Karpas-422 (cell line): ENCODE measurements around the gene CYP27B1. TPM values are rescaled to one million over a fixed set of nuclear protein-coding genes. Genes with fewer than 3 reads are reported as not detected.

Experiments used
- DNase-seq: peaks from one replicate; pipeline ENCODE4 v3.0.0-alpha.2; 2015
- H2AFZ ChIP-seq: fragments of 200-600 bp; sonication (generic); 2 replicates; pipeline ENCODE4 v1.6.1; 2014; ENCODE audit warnings: antibody characterized with exemption, low read length, mixed read lengths
- H3K27ac ChIP-seq: fragments of 200-600 bp; sonication (generic); 2 replicates; pipeline ENCODE4 v1.5.1; 2014; ENCODE audit warnings: mild to moderate bottlenecking, low read length, moderate library complexity
- H3K27me3 ChIP-seq: fragments of 200-600 bp; sonication (generic); 2 replicates; pipeline ENCODE4 v1.6.1; 2014; ENCODE audit warnings: low read length, mixed read lengths
- H3K36me3 ChIP-seq: fragments of 200-600 bp; sonication (generic); 2 replicates; pipeline ENCODE4 v1.6.1; 2014; ENCODE audit warnings: low read length, mixed read lengths; ENCODE audit not compliant: insufficient read depth
- H3K4me1 ChIP-seq: fragments of 200-600 bp; sonication (generic); 2 replicates; pipeline ENCODE4 v1.6.1; 2014; ENCODE audit warnings: mild to moderate bottlenecking, low read length, mixed read lengths
- H3K4me2 ChIP-seq: fragments of 200-600 bp; sonication (generic); 2 replicates; pipeline ENCODE4 v1.6.1; 2014; ENCODE audit warnings: low read length, low read depth, mild to moderate bottlenecking; ENCODE audit not compliant: poor library complexity, severe bottlenecking
- H3K4me3 ChIP-seq: fragments of 200-600 bp; sonication (generic); 2 replicates; pipeline ENCODE4 v1.5.1; 2014; ENCODE audit warnings: mild to moderate bottlenecking, antibody characterized with exemption, low read length, mixed read lengths
- H3K79me2 ChIP-seq: fragments of 200-600 bp; sonication (generic); 2 replicates; pipeline ENCODE4 v1.6.1; 2014; ENCODE audit warnings: mild to moderate bottlenecking, low read length, mixed read lengths
- H3K9ac ChIP-seq: fragments of 200-600 bp; sonication (generic); 2 replicates; pipeline ENCODE4 v1.6.0; 2014; ENCODE audit warnings: low read length
- H3K9me2 ChIP-seq: fragments of 200-600 bp; sonication (generic), shearing (Covaris generic); replicated peaks from 2 replicates; pipeline ENCODE4 v1.6.0; 2014; ENCODE audit warnings: mild to moderate bottlenecking, low read length, moderate library complexity; ENCODE audit not compliant: insufficient read depth
- H3K9me3 ChIP-seq: fragments of 300-700, 200-600 bp; sonication (generic); 2 replicates; pipeline ENCODE4 v1.6.1; 2014; ENCODE audit warnings: low read length, mixed read lengths
- H4K20me1 ChIP-seq: fragments of 200-600 bp; sonication (generic); 2 replicates; pipeline ENCODE4 v1.6.1; 2014; ENCODE audit warnings: mild to moderate bottlenecking, antibody characterized with exemption, low read length, low read depth; ENCODE audit not compliant: insufficient read depth
- total RNA-seq: library from RNA; depleted of rRNA; stranded (reverse); fragments of >200 nt; shearing (Covaris generic); gene quantifications from 2 replicates; pipeline ENCODE4 v1.2.3, GENCODE V29; 2014; ENCODE audit warnings: low replicate concordance

CYP27B1 gene
- total RNA-seq, 1 experiment from 2014 or later: 0.86 TPM

- no peak for DNase-seq
- Histone ChIP-seq H2AFZ (no peak overlapping the region), H3K4me2 (no peak overlapping the region), H3K9ac (no peak overlapping the region), H3K4me3 (no peak overlapping the region), H4K20me1 (no peaks in the 10 kb centered on the region), H3K9me3 (no peaks in the 10 kb centered on the region), H3K27me3 (no peaks in the 10 kb centered on the region), H3K79me2 (peaks cover 8% of the 10 kb centered on the region; the same call in 1 of the 2 replicates), H3K27ac (no peak overlapping the region), H3K36me3 (peaks cover 27% of the 10 kb centered on the region), H3K4me1 (no peaks in the 10 kb centered on the region), H3K9me2 (no peaks in the 10 kb centered on the region)
Observed at GRCh38 chr12:57797933-57798332, 31.1 kb upstream of the CYP27B1 start.

- Histone ChIP-seq H3K9me3 (no peaks in the 10 kb centered on the region), H3K27me3 (no peaks in the 10 kb centered on the region), H3K9me2 (no peaks in the 10 kb centered on the region), H3K9ac (no peak overlapping the region), H3K36me3 (peaks cover 33% of the 10 kb centered on the region), H4K20me1 (no peaks in the 10 kb centered on the region), H3K4me3 (no peak overlapping the region), H2AFZ (no peak overlapping the region), H3K4me1 (no peaks in the 10 kb centered on the region), H3K79me2 (peaks cover 11% of the 10 kb centered on the region; the same call in 1 of the 2 replicates), H3K27ac (no peak overlapping the region), H3K4me2 (no peak overlapping the region)
- DNase-seq: no peak
Observed at GRCh38 chr12:57796996-57797395, 30.1 kb upstream of the CYP27B1 start.

GRCh38 chr12:57795354-57795753 lies 28.5 kb upstream of the CYP27B1 start:
- Histone ChIP-seq H3K27me3 (no peaks in the 10 kb centered on the region), H4K20me1 (no peaks in the 10 kb centered on the region), H3K4me3 (no peak overlapping the region), H3K9me2 (no peaks in the 10 kb centered on the region), H3K36me3 (peaks cover 41% of the 10 kb centered on the region), H3K79me2 (peaks cover 11% of the 10 kb centered on the region; the same call in 1 of the 2 replicates), H3K27ac (no peak overlapping the region), H3K4me1 (no peaks in the 10 kb centered on the region), H3K4me2 (no peak overlapping the region), H3K9me3 (no peaks in the 10 kb centered on the region), H3K9ac (no peak overlapping the region), H2AFZ (no peak overlapping the region)
- DNase-seq: no peak

GRCh38 chr12:57793920-57794319 lies 27.0 kb upstream of the CYP27B1 start:
- Histone ChIP-seq H2AFZ (no peak overlapping the region), H3K27ac (no peak overlapping the region), H3K79me2 (peaks cover 13% of the 10 kb centered on the region; the same call in 1 of the 2 replicates), H3K36me3 (peaks cover 43% of the 10 kb centered on the region), H3K9me2 (no peaks in the 10 kb centered on the region), H4K20me1 (no peaks in the 10 kb centered on the region), H3K9ac (no peak overlapping the region), H3K27me3 (no peaks in the 10 kb centered on the region), H3K4me1 (no peaks in the 10 kb centered on the region), H3K9me3 (no peaks in the 10 kb centered on the region), H3K4me3 (no peak overlapping the region), H3K4me2 (no peak overlapping the region)
- no peak for DNase-seq

GRCh38 chr12:57783861-57784260 lies 17.0 kb upstream of the CYP27B1 start:
- no peak for DNase-seq
- Histone ChIP-seq H3K27me3 (no peaks in the 10 kb centered on the region), H3K27ac (no peak overlapping the region), H3K4me3 (peak overlapping the region; percentile 85; the same call in 1 of the 2 replicates), H3K36me3 (peaks cover 21% of the 10 kb centered on the region; the same call in 1 of the 2 replicates), H3K79me2 (peaks cover 36% of the 10 kb centered on the region), H3K9me2 (no peaks in the 10 kb centered on the region), H3K9me3 (no peaks in the 10 kb centered on the region), H2AFZ (no peak overlapping the region), H4K20me1 (peaks cover 7% of the 10 kb centered on the region; the same call in 1 of the 2 replicates), H3K9ac (no peak overlapping the region), H3K4me2 (peak overlapping the region; percentile 79), H3K4me1 (peaks cover 22% of the 10 kb centered on the region)

GRCh38 chr12:57783466-57783801 lies 16.6 kb upstream of the CYP27B1 start:
- no peaks in the 10 kb centered on the region for H3K9me3 ChIP-seq
- H3K9ac ChIP-seq: peak overlapping the region; percentile 85
- H3K36me3 ChIP-seq: peaks cover 21% of the 10 kb centered on the region; the same call in 1 of the 2 replicates
- H3K4me2 ChIP-seq: peak overlapping the region; percentile 79
- H3K27ac ChIP-seq: no peak overlapping the region
- no peaks in the 10 kb centered on the region for H3K27me3 ChIP-seq
- no peak overlapping the region for H2AFZ ChIP-seq
- H3K79me2 ChIP-seq: peaks cover 33% of the 10 kb centered on the region
- DNase-seq: no peak
- peaks cover 22% of the 10 kb centered on the region for H3K4me1 ChIP-seq
- no peaks in the 10 kb centered on the region for H3K9me2 ChIP-seq
- H3K4me3 ChIP-seq: peak overlapping the region; percentile 85
- peaks cover 7% of the 10 kb centered on the region; the same call in 1 of the 2 replicates for H4K20me1 ChIP-seq

GRCh38 chr12:57782608-57783465 lies 16.0 kb upstream of the CYP27B1 start, which contains the start of gene TSFM:
Gene TSFM, plus strand, starts transcription at chr12:57782787. Its CDS starts 15 bp downstream, at chr12:57782802.
- Histone ChIP-seq H3K27me3 (no peaks in the 10 kb centered on the region), H3K9me3 (no peaks in the 10 kb centered on the region), H3K9me2 (no peaks in the 10 kb centered on the region), H3K36me3 (peaks cover 21% of the 10 kb centered on the region; the same call in 1 of the 2 replicates), H3K4me3 (peak within 1 kb of the TSS; percentile 85), H2AFZ (peak within 1 kb of the TSS; percentile 63), H3K4me1 (peaks cover 22% of the 10 kb centered on the region), H3K9ac (peak within 1 kb of the TSS; percentile 85), H4K20me1 (peaks cover 7% of the 10 kb centered on the region; the same call in 1 of the 2 replicates), H3K27ac (peak within 1 kb of the TSS; percentile 19), H3K79me2 (peaks cover 32% of the 10 kb centered on the region), H3K4me2 (peak within 1 kb of the TSS; percentile 79)
- peak; percentile 98 for DNase-seq

GRCh38 chr12:57782243-57782607 lies 15.3 kb upstream of the CYP27B1 start:
- H4K20me1 ChIP-seq: peaks cover 7% of the 10 kb centered on the region; the same call in 1 of the 2 replicates
- H3K4me2 ChIP-seq: peak overlapping the region; percentile 79
- H3K4me1 ChIP-seq: peaks cover 22% of the 10 kb centered on the region
- no peak for DNase-seq
- no peaks in the 10 kb centered on the region for H3K9me3 ChIP-seq
- no peaks in the 10 kb centered on the region for H3K27me3 ChIP-seq
- peaks cover 19% of the 10 kb centered on the region; the same call in 1 of the 2 replicates for H3K36me3 ChIP-seq
- peak overlapping the region; percentile 85; the same call in 1 of the 2 replicates for H3K4me3 ChIP-seq
- H3K9ac ChIP-seq: no peak overlapping the region
- H2AFZ ChIP-seq: peak overlapping the region; percentile 63; the same call in 1 of the 2 replicates
- H3K79me2 ChIP-seq: peaks cover 32% of the 10 kb centered on the region
- no peak overlapping the region for H3K27ac ChIP-seq
- H3K9me2 ChIP-seq: no peaks in the 10 kb centered on the region
